Mesenchymal stem cell (in vitro differentiated cells and primary cell): Measurements from ENCODE around the gene DNER.
A peak's percentile ranks its signal among the peaks of the same experiment; 100 is the strongest.
"Not testable (repeated sequence)": the region's sequence is repeated elsewhere in the genome, so short reads cannot be mapped to it uniquely, and the experiment has no call there.

Source experiments
- DNase-seq: peaks from one replicate; pipeline ENCODE4 v3.0.0-alpha.2; 2013
- H2AFZ ChIP-seq: one replicate; pipeline ENCODE4 v1.6.1; 2013; ENCODE audit warnings: low read depth, mild to moderate bottlenecking, control low read depth, inconsistent platforms, low read length, moderate library complexity
- H2AK5ac ChIP-seq: 2 replicates; pipeline ENCODE4 v1.6.1; 2013; ENCODE audit warnings: low read length, moderate library complexity, mild to moderate bottlenecking, inconsistent platforms; ENCODE audit not compliant: severe bottlenecking
- H2BK120ac ChIP-seq: one replicate; pipeline ENCODE4 v1.6.1; 2013; ENCODE audit warnings: low read depth, mild to moderate bottlenecking, inconsistent platforms, low read length, moderate library complexity
- H2BK12ac ChIP-seq, 2 experiments: one replicate each; pipeline ENCODE4 v1.6.1; 2013; ENCODE audit warnings: inconsistent platforms in 2 of 2, low read length in 2 of 2, mild to moderate bottlenecking in 2 of 2, moderate library complexity in 2 of 2, control low read depth in 1 of 2
- H2BK15ac ChIP-seq: one replicate; pipeline ENCODE4 v1.6.1; 2013; ENCODE audit warnings: mild to moderate bottlenecking, low read depth, inconsistent platforms; ENCODE audit not compliant: poor library complexity, severe bottlenecking
- H2BK5ac ChIP-seq: 2 replicates; pipeline ENCODE4 v1.6.1; 2013; ENCODE audit warnings: low read depth, mild to moderate bottlenecking, low read length, control low read depth, inconsistent platforms; ENCODE audit not compliant: poor library complexity, severe bottlenecking
- H3K14ac ChIP-seq, 2 experiments: one replicate each; pipeline ENCODE4 v1.6.1; 2013; ENCODE audit warnings: inconsistent platforms in 2 of 2, low read length in 2 of 2, control low read depth in 1 of 2, mild to moderate bottlenecking in 1 of 2, moderate library complexity in 1 of 2
- H3K18ac ChIP-seq, 2 experiments: one replicate each; pipeline ENCODE4 v1.6.1; 2013; ENCODE audit warnings: inconsistent platforms in 2 of 2, low read length in 2 of 2, control low read depth in 1 of 2, low read depth in 1 of 2, mild to moderate bottlenecking in 1 of 2
- H3K23ac ChIP-seq, 2 experiments: one replicate each; pipeline ENCODE4 v1.6.1; 2013; ENCODE audit warnings: inconsistent platforms in 2 of 2, low read length in 2 of 2, mild to moderate bottlenecking in 2 of 2, moderate library complexity in 2 of 2, control low read depth in 1 of 2
- H3K27ac ChIP-seq: 2 replicates; pipeline ENCODE4 v1.5.1; 2013; ENCODE audit warnings: mild to moderate bottlenecking, moderate library complexity, low read length, control low read depth, inconsistent platforms; ENCODE audit not compliant: poor library complexity, severe bottlenecking
- H3K27me3 ChIP-seq, 2 experiments: 2 replicates each; pipeline versions ENCODE4 v1.6.1 to v1.7.0; 2013; ENCODE audit warnings: low read length in 2 of 2, mild to moderate bottlenecking in 2 of 2, moderate library complexity in 2 of 2, control low read depth in 1 of 2, inconsistent platforms in 1 of 2; ENCODE audit not compliant: control insufficient read depth in 1 of 2, insufficient read depth in 1 of 2
- H3K36me3 ChIP-seq, 2 experiments: 2 replicates each; pipeline versions ENCODE4 v1.6.1 to v1.7.0; 2013; ENCODE audit warnings: low read length in 2 of 2, control low read depth in 1 of 2, inconsistent platforms in 1 of 2, low read depth in 1 of 2, mild to moderate bottlenecking in 1 of 2; ENCODE audit not compliant: insufficient read depth in 2 of 2, control insufficient read depth in 1 of 2
- H3K4ac ChIP-seq, 2 experiments: one replicate each; pipeline ENCODE4 v1.6.1; 2013; ENCODE audit warnings: inconsistent platforms in 2 of 2, low read length in 2 of 2, mild to moderate bottlenecking in 2 of 2, moderate library complexity in 2 of 2, control low read depth in 1 of 2, low read depth in 1 of 2
- H3K4me1 ChIP-seq: 2 replicates; pipeline ENCODE4 v1.6.1; 2013; ENCODE audit warnings: low read depth, low read length, control low read depth; ENCODE audit not compliant: control insufficient read depth, insufficient read depth
- H3K4me2 ChIP-seq: 2 replicates; pipeline ENCODE4 v1.6.1; 2013; ENCODE audit warnings: low read length, mild to moderate bottlenecking, inconsistent platforms; ENCODE audit not compliant: poor library complexity, severe bottlenecking
- H3K4me3 ChIP-seq, 2 experiments: 2 replicates each; pipeline versions ENCODE4 v1.5.1 to v1.7.0; 2013; ENCODE audit warnings: low read length in 2 of 2, mild to moderate bottlenecking in 2 of 2, control low read depth in 1 of 2, low read depth in 1 of 2; ENCODE audit not compliant: insufficient read depth in 1 of 2
- H3K79me1 ChIP-seq: replicated peaks from 2 replicates; pipeline ENCODE4 v1.6.1; 2013; ENCODE audit warnings: mild to moderate bottlenecking, control low read depth, low read length, inconsistent platforms; ENCODE audit not compliant: poor library complexity, severe bottlenecking
- H3K9ac ChIP-seq: 2 replicates; pipeline ENCODE4 v1.7.0; 2013; ENCODE audit warnings: mild to moderate bottlenecking, low read length, moderate library complexity
- H3K9me3 ChIP-seq: 2 replicates; pipeline ENCODE4 v1.7.0; 2013; ENCODE audit warnings: mild to moderate bottlenecking, low read length; ENCODE audit not compliant: control insufficient read depth
- H4K8ac ChIP-seq: one replicate; pipeline ENCODE4 v1.6.1; 2013; ENCODE audit warnings: inconsistent platforms, mild to moderate bottlenecking, low read length, moderate library complexity
- H4K91ac ChIP-seq: one replicate; pipeline ENCODE4 v1.6.1; 2013; ENCODE audit warnings: mild to moderate bottlenecking, low read length, inconsistent platforms
- WGBS: methylation state at CpG from one replicate; pipeline ENCODE4 v1.1.7; 2013; ENCODE audit warnings: mixed read lengths; 5-methylcytosine and 5-hydroxymethylcytosine counted together

The DNER gene

GRCh38 chr2:229725716-229726574 lies 11.6 kb upstream of the DNER start:
- Histone ChIP-seq H3K36me3 (no peaks in the 10 kb centered on the region), H3K9ac (no peak overlapping the region), H3K4me1 (no peaks in the 10 kb centered on the region), H3K27me3 (no peaks in the 10 kb centered on the region), H3K14ac (no peak overlapping the region), H4K91ac (no peak overlapping the region), H4K8ac (no peak overlapping the region), H2BK15ac (no peak overlapping the region), H3K27ac (no peak overlapping the region), H2AFZ (no peak overlapping the region), H2BK120ac (no peak overlapping the region), H2BK12ac (no peak overlapping the region), H2BK5ac (no peak overlapping the region), H3K79me1 (no peaks in the 10 kb centered on the region), H2AK5ac (no peak overlapping the region), H3K4ac (no peak overlapping the region), H3K4me2 (no peak overlapping the region), H3K23ac (no peak overlapping the region), H3K4me3 (no peak overlapping the region), H3K18ac (no peak overlapping the region), H3K9me3 (no peaks in the 10 kb centered on the region)
- 56% methylated on average over 7 of the region's 7 CpGs for WGBS
- DNase-seq, result peak; percentile 37

GRCh38 chr2:229723192-229723591 lies 8.8 kb upstream of the DNER start:
- H4K91ac ChIP-seq, H4K8ac ChIP-seq, H3K79me1 ChIP-seq, H3K4ac ChIP-seq, H3K18ac ChIP-seq, H2BK12ac ChIP-seq, DNase-seq, H3K4me1 ChIP-seq, H3K23ac ChIP-seq, H3K4me2 ChIP-seq, H3K36me3 ChIP-seq, H3K4me3 ChIP-seq, H3K9ac ChIP-seq, H2AK5ac ChIP-seq, H2BK5ac ChIP-seq, H2BK120ac ChIP-seq, H2BK15ac ChIP-seq, H3K14ac ChIP-seq, H3K9me3 ChIP-seq, H2AFZ ChIP-seq, H3K27ac ChIP-seq: not testable (repeated sequence)
- 80% methylated on average over 1 of the region's 3 CpGs for WGBS
- H3K27me3 ChIP-seq, result peaks cover 8 to 11% of the 10 kb centered on the region in 2 experiments

GRCh38 chr2:229719926-229720647 lies 5.7 kb upstream of the DNER start:
- Histone ChIP-seq H3K4me2 (no peak overlapping the region), H3K4me3 (no peak overlapping the region), H3K9me3 (no peaks in the 10 kb centered on the region), H3K23ac (no peak overlapping the region), H3K27me3 (peaks cover 28 to 37% of the 10 kb centered on the region in 2 experiments), H4K8ac (no peak overlapping the region), H3K4me1 (peaks cover 3% of the 10 kb centered on the region), H3K79me1 (no peaks in the 10 kb centered on the region), H3K14ac (no peak overlapping the region), H2BK120ac (no peak overlapping the region), H2BK12ac (no peak overlapping the region), H2BK15ac (no peak overlapping the region), H3K27ac (no peak overlapping the region), H3K36me3 (no peaks in the 10 kb centered on the region), H2AFZ (no peak overlapping the region), H3K4ac (no peak overlapping the region), H4K91ac (no peak overlapping the region), H3K18ac (no peak overlapping the region), H3K9ac (no peak overlapping the region), H2BK5ac (no peak overlapping the region), H2AK5ac (no peak overlapping the region)
- WGBS, result 56% methylated on average over 2 of the region's 3 CpGs
- no peak for DNase-seq

- H3K18ac ChIP-seq, result no peak overlapping the region
- no peak overlapping the region for H3K4me3 ChIP-seq
- H3K27ac ChIP-seq, result no peak overlapping the region
- H2BK15ac ChIP-seq, result no peak overlapping the region
- H2BK12ac ChIP-seq, result no peak overlapping the region
- H2AFZ ChIP-seq, result no peak overlapping the region
- no peak overlapping the region for H3K4ac ChIP-seq
- no peaks in the 10 kb centered on the region for H3K9me3 ChIP-seq
- no peak overlapping the region for H2BK120ac ChIP-seq
- no peaks in the 10 kb centered on the region for H3K79me1 ChIP-seq
- H3K23ac ChIP-seq, result no peak overlapping the region
- peaks cover 42 to 48% of the 10 kb centered on the region in 2 experiments for H3K27me3 ChIP-seq
- H4K91ac ChIP-seq, result no peak overlapping the region
- H3K9ac ChIP-seq, result no peak overlapping the region
- H2BK5ac ChIP-seq, result no peak overlapping the region
- DNase-seq, result no peak
- H3K4me2 ChIP-seq, result no peak overlapping the region
- no peak overlapping the region for H3K14ac ChIP-seq
- H2AK5ac ChIP-seq, result no peak overlapping the region
- H3K4me1 ChIP-seq, result peaks cover 22% of the 10 kb centered on the region
- 54% methylated on average over 2 of the region's 2 CpGs for WGBS
- no peak overlapping the region for H4K8ac ChIP-seq
- no peaks in the 10 kb centered on the region for H3K36me3 ChIP-seq
Observed at GRCh38 chr2:229718057-229718456, 3.7 kb upstream of the DNER start.
